Adrenal gland (tissue), 5 donors: ENCODE results near the gene ANXA10.

Experiments used
- POLR2A ChIP-seq, 2 donors: fragments of 450-650 bp; IDR thresholded peaks; one replicate each; pipeline ENCODE4 v1.6.1; 2017; ENCODE audit warnings: antibody characterized with exemption in 2 of 2, mild to moderate bottlenecking in 2 of 2, moderate library complexity in 1 of 2
- TF ChIP-seq, protein P1 (sequence below), 6 experiments: fragments of 450-650 bp in 4 of 6; fragments of 200-600 bp in 2 of 6; sonication (generic) in 1 of 6; IDR thresholded peaks; 1 replicate in 5 of 6; 2 replicates in 1 of 6; pipeline versions ENCODE4 v1.5.1 to v1.8.0; 2016 to 2021; ENCODE audit warnings: antibody characterized with exemption in 6 of 6, mild to moderate bottlenecking in 2 of 6, moderate library complexity in 1 of 6
- donor health status: DM: no; HTN: no; CAD: no.

DNA sequence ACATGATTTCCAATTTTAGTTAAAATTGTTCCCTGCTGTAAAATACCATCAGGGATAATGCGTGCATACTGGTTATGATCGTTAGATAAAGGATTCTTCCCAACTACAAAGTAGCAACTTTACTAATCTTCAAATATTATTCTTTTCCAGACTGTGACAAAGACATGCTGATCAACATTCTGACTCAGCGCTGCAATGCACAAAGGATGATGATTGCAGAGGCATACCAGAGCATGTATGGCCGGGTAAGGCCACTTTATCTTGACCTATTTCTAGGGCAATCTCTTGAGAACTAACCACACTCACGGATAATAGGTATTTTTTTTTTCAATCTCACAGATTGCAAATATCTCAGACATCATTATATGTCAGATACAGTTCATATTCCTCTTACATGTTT is 47.0 kb downstream of the ANXA10 start:
- TF ChIP-seq, protein P1, sequence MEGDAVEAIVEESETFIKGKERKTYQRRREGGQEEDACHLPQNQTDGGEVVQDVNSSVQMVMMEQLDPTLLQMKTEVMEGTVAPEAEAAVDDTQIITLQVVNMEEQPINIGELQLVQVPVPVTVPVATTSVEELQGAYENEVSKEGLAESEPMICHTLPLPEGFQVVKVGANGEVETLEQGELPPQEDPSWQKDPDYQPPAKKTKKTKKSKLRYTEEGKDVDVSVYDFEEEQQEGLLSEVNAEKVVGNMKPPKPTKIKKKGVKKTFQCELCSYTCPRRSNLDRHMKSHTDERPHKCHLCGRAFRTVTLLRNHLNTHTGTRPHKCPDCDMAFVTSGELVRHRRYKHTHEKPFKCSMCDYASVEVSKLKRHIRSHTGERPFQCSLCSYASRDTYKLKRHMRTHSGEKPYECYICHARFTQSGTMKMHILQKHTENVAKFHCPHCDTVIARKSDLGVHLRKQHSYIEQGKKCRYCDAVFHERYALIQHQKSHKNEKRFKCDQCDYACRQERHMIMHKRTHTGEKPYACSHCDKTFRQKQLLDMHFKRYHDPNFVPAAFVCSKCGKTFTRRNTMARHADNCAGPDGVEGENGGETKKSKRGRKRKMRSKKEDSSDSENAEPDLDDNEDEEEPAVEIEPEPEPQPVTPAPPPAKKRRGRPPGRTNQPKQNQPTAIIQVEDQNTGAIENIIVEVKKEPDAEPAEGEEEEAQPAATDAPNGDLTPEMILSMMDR (IDR thresholded peaks at IDR 0.05) = no peak
- TF ChIP-seq POLR2A (IDR thresholded peaks at IDR 0.05) = no peak
